AG10803 (cell line): ENCODE results near the gene TRAPPC4.
"Not testable (repeated sequence)": the region's sequence is repeated elsewhere in the genome, so short reads cannot be mapped to it uniquely, and the experiment has no call there.

Experiments used
- DNase-seq: peaks from one replicate; pipeline ENCODE4 v3.0.0; 2010; ENCODE audit warnings: low read depth
- H3K4me3 ChIP-seq: 2 replicates; pipeline ENCODE4 v1.5.1; 2011; ENCODE audit warnings: mild to moderate bottlenecking, low read length, control low read depth
- CTCF ChIP-seq: conservative IDR thresholded peaks from 2 replicates; pipeline ENCODE4 v1.5.1; 2011; ENCODE audit warnings: mild to moderate bottlenecking, low read length, control low read depth, inconsistent platforms

The TRAPPC4 gene

GRCh38 chr11:119015054-119015611, 3.4 kb upstream of the TRAPPC4 start:
- no peak overlapping the region for H3K4me3 ChIP-seq
- TF ChIP-seq CTCF, result 0 out of 2 replicates have a peak, but pooled peaks have one; percentile 9
- no peak for DNase-seq

DNA sequence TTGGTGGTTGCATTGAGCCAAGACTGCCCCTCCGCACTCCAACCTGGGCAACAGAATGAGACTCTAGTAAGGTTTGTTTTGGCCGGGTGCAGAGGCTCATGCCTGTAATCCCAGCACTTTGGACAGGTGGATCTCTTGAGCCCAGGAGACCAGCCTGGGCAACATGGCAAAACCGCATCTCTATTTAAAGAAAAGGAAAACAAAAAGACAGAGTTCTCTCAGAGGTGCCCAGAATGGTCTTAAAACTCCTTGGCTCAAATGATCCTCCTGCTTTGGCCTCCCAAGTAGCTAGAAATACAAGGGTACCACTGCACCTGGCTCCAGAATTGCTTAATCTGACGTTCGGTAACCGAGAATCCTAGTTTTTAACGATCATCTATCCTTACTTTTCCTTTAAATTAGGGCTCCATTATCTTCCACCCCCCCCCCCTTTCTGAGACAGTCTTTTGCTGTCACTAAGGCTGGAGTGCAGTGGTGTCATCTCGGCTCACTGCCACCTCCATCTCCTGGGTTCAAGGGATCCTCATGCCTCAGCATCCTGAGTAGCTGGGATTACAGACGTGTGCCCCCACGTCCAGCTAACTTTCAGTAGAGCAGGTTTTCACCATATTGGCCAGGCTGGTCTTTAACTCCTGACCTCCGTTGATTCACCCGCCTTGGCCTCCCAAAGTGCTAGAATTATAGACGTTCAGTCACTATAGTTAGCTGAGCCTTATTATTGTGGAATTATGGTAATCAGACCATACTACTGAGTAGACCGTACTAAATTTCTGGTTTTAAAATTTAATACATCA, 2.2 kb upstream of the TRAPPC4 start:
- DNase-seq, result no peak
- TF ChIP-seq CTCF, result no peak
- H3K4me3 ChIP-seq, result peak overlapping the region; percentile 100; the same call in 1 of the 2 replicates

GRCh38 chr11:119017377-119017776, 1.2 kb upstream of the TRAPPC4 start:
- DNase-seq, result not testable (repeated sequence)
- H3K4me3 ChIP-seq, result peak overlapping the region; percentile 100

GRCh38 chr11:119019996-119020395, 1.4 kb downstream of the TRAPPC4 start:
- peak overlapping the region; percentile 100 for H3K4me3 ChIP-seq
- DNase-seq, result no peak
- no peak for TF ChIP-seq CTCF

GRCh38 chr11:119021631-119022030, 3.1 kb downstream of the TRAPPC4 start:
- no peak for TF ChIP-seq CTCF
- no peak for DNase-seq
- no peak overlapping the region for H3K4me3 ChIP-seq

GRCh38 chr11:119023741-119024140, 5.2 kb downstream of the TRAPPC4 start:
- H3K4me3 ChIP-seq, result no peak overlapping the region
- DNase-seq, result no peak
- TF ChIP-seq CTCF, result no peak

- no peak for DNase-seq
- TF ChIP-seq CTCF, result no peak
- H3K4me3 ChIP-seq, result no peak overlapping the region
Measured at GRCh38 chr11:119024430-119025098, 6.0 kb downstream of the TRAPPC4 start.
